Measurements from ENCODE around the gene MANSC1.

Gene MANSC1

GRCh38 chr12:12349711-12350665, at the start of gene MANSC1:
TSS of gene MANSC1 (minus strand) at chr12:12350242. CDS start at chr12:12343314, 6,928 bp downstream.
- in situ Hi-C loops (cut with HindIII; ENCODE audit: low pct_unique_long_range_greater_than_20kb, low sequenced_read_pairs) = no loop called here
- peak in 1 of 2 experiments; percentile 68 for DNase-seq (ENCODE audit: low read depth in 1 of 2, low spot score in 1 of 2)
- TF ChIP-seq JUND (IDR thresholded peaks at IDR 0.05; ENCODE audit: low read depth) = no peak

- TF ChIP-seq JUND (IDR thresholded peaks at IDR 0.05; ENCODE audit: low read depth) = no peak
- DNase-seq (ENCODE audit: low read depth in 1 of 2, low spot score in 1 of 2) = no peak
- in situ Hi-C loops (cut with HindIII; ENCODE audit: low pct_unique_long_range_greater_than_20kb, low sequenced_read_pairs) = no loop called here
Observed at GRCh38 chr12:12399161-12399560, 49.1 kb upstream of the MANSC1 start.

GRCh38 chr12:12398026-12398859, 48.2 kb upstream of the MANSC1 start:
- TF ChIP-seq JUND (IDR thresholded peaks at IDR 0.05; ENCODE audit: low read depth) = no peak
- in situ Hi-C loops (cut with HindIII; ENCODE audit: low pct_unique_long_range_greater_than_20kb, low sequenced_read_pairs) = no loop called here
- DNase-seq (ENCODE audit: low read depth in 1 of 2, low spot score in 1 of 2) = peak in 1 of 2 experiments; percentile 18

- in situ Hi-C loops (cut with HindIII; ENCODE audit: low pct_unique_long_range_greater_than_20kb, low sequenced_read_pairs) = no loop called here
- TF ChIP-seq JUND (IDR thresholded peaks at IDR 0.05; ENCODE audit: low read depth) = no peak
- DNase-seq (ENCODE audit: low read depth in 1 of 2, low spot score in 1 of 2) = peak in 1 of 2 experiments; percentile 49
Observed at GRCh38 chr12:12397184-12397583, 47.1 kb upstream of the MANSC1 start.

- in situ Hi-C loops (cut with HindIII; ENCODE audit: low pct_unique_long_range_greater_than_20kb, low sequenced_read_pairs) = no loop called here
- DNase-seq (ENCODE audit: low read depth in 1 of 2, low spot score in 1 of 2) = no peak
- no peak for TF ChIP-seq JUND (IDR thresholded peaks at IDR 0.05; ENCODE audit: low read depth)
Observed at GRCh38 chr12:12396694-12397093, 46.7 kb upstream of the MANSC1 start.

GRCh38 chr12:12393171-12393570, 43.1 kb upstream of the MANSC1 start:
- in situ Hi-C loops (cut with HindIII; ENCODE audit: low pct_unique_long_range_greater_than_20kb, low sequenced_read_pairs) = no loop called here
- no peak for TF ChIP-seq JUND (IDR thresholded peaks at IDR 0.05; ENCODE audit: low read depth)
- no peak for DNase-seq (ENCODE audit: low read depth in 1 of 2, low spot score in 1 of 2)

- no peak for DNase-seq (ENCODE audit: low read depth in 1 of 2, low spot score in 1 of 2)
- in situ Hi-C loops (cut with HindIII; ENCODE audit: low pct_unique_long_range_greater_than_20kb, low sequenced_read_pairs) = no loop called here
- TF ChIP-seq JUND (IDR thresholded peaks at IDR 0.05; ENCODE audit: low read depth) = no peak
Observed at GRCh38 chr12:12392413-12392812, 42.4 kb upstream of the MANSC1 start.

GRCh38 chr12:12387501-12387900, 37.5 kb upstream of the MANSC1 start:
- in situ Hi-C loops (cut with HindIII; ENCODE audit: low pct_unique_long_range_greater_than_20kb, low sequenced_read_pairs) = no loop called here
- DNase-seq (ENCODE audit: low read depth in 1 of 2, low spot score in 1 of 2) = no peak
- TF ChIP-seq JUND (IDR thresholded peaks at IDR 0.05; ENCODE audit: low read depth) = no peak

GRCh38 chr12:12384571-12385340, 34.7 kb upstream of the MANSC1 start:
- no peak for TF ChIP-seq JUND (IDR thresholded peaks at IDR 0.05; ENCODE audit: low read depth)
- in situ Hi-C loops (cut with HindIII; ENCODE audit: low pct_unique_long_range_greater_than_20kb, low sequenced_read_pairs) = no loop called here
- no peak for DNase-seq (ENCODE audit: low read depth in 1 of 2, low spot score in 1 of 2)

GRCh38 chr12:12381982-12382381, 31.9 kb upstream of the MANSC1 start:
- in situ Hi-C loops (cut with HindIII; ENCODE audit: low pct_unique_long_range_greater_than_20kb, low sequenced_read_pairs) = no loop called here
- TF ChIP-seq JUND (IDR thresholded peaks at IDR 0.05; ENCODE audit: low read depth) = no peak
- no peak for DNase-seq (ENCODE audit: low read depth in 1 of 2, low spot score in 1 of 2)

GRCh38 chr12:12380949-12381593, 31.0 kb upstream of the MANSC1 start:
- in situ Hi-C loops (cut with HindIII; ENCODE audit: low pct_unique_long_range_greater_than_20kb, low sequenced_read_pairs) = no loop called here
- no peak for DNase-seq (ENCODE audit: low read depth in 1 of 2, low spot score in 1 of 2)

More at GRCh38 chr12:12380949-12381593, 31.0 kb upstream of the MANSC1 start:
- no peak for TF ChIP-seq JUND (IDR thresholded peaks at IDR 0.05; ENCODE audit: low read depth)

Data from T47D (cell line).